GM23338 (cell line): Measurements from ENCODE around the gene HIBADH. TPM values are rescaled to one million over a fixed set of nuclear protein-coding genes. Genes with fewer than 3 reads are reported as not detected.

Experiments
- ATAC-seq: fragments of 200-7000 bp; cut with Tn5 transposase; 3 replicates; pipeline ENCODE4 v1.9.1; 2020
- DNase-seq: peaks from one replicate; pipeline ENCODE4 v3.0.0-alpha.2; 2015; ENCODE audit warnings: low spot score
- H2AFZ ChIP-seq: fragments of 200-600 bp; sonication (generic); 2 replicates; pipeline ENCODE4 v1.8.0; 2016; ENCODE audit warnings: antibody characterized with exemption, mild to moderate bottlenecking, moderate library complexity
- H3F3A ChIP-seq: fragments of 200-600 bp; sonication (generic); replicated peaks from 2 replicates; pipeline ENCODE4 v1.8.0; 2017; ENCODE audit warnings: antibody characterized with exemption, mixed run types, low read depth
- H3K27ac ChIP-seq: fragments of 200-600 bp; sonication (generic); 2 replicates; pipeline ENCODE4 v1.6.1; 2016; ENCODE audit warnings: low read depth
- H3K27me3 ChIP-seq: fragments of 200-600 bp; sonication (generic); 2 replicates; pipeline ENCODE4 v1.8.0; 2016; ENCODE audit warnings: mild to moderate bottlenecking, mixed run types, moderate library complexity; ENCODE audit not compliant: insufficient read depth
- H3K36me3 ChIP-seq: fragments of 200-600 bp; sonication (generic); 2 replicates; pipeline ENCODE4 v1.8.0; 2016; ENCODE audit warnings: mild to moderate bottlenecking; ENCODE audit not compliant: insufficient read depth
- H3K4me1 ChIP-seq: fragments of 200-600 bp; sonication (generic); 2 replicates; pipeline ENCODE4 v1.8.0; 2016; ENCODE audit warnings: mild to moderate bottlenecking, moderate library complexity; ENCODE audit not compliant: insufficient read depth
- H3K4me2 ChIP-seq: fragments of 200-600 bp; sonication (generic); 2 replicates; pipeline ENCODE4 v1.7.1; 2017; ENCODE audit warnings: mixed run types
- H3K4me3 ChIP-seq: fragments of 200-600 bp; sonication (generic); 2 replicates; pipeline ENCODE4 v1.6.1; 2016; ENCODE audit warnings: mixed run types
- H3K79me2 ChIP-seq: fragments of 200-600 bp; sonication (generic); replicated peaks from 2 replicates; pipeline ENCODE4 v1.8.0; 2017; ENCODE audit warnings: mild to moderate bottlenecking; ENCODE audit not compliant: insufficient read depth
- H3K9me2 ChIP-seq: fragments of 200-600 bp; sonication (generic); 2 replicates; pipeline ENCODE4 v1.8.0; 2017; ENCODE audit not compliant: insufficient read depth
- H4K20me1 ChIP-seq: fragments of 200-600 bp; sonication (generic); replicated peaks from 2 replicates; pipeline ENCODE4 v1.8.0; 2017; ENCODE audit warnings: mild to moderate bottlenecking; ENCODE audit not compliant: insufficient read depth
- H3K27ac Mint-ChIP-seq: 2 replicates; pipeline ENCODE4 v1.8.0; 2020; ENCODE audit warnings: inconsistent platforms, mild to moderate bottlenecking, moderate library complexity, mixed read lengths
- H3K27me3 Mint-ChIP-seq: 3 replicates; pipeline ENCODE4 v1.8.0; 2022; ENCODE audit warnings: low read depth, mild to moderate bottlenecking, moderate library complexity, mixed read lengths, inconsistent platforms; ENCODE audit not compliant: insufficient read depth, poor library complexity
- H3K36me3 Mint-ChIP-seq: 3 replicates; pipeline ENCODE4 v1.8.0; 2021; ENCODE audit warnings: low read depth, mild to moderate bottlenecking, inconsistent platforms, moderate library complexity, mixed read lengths
- H3K4me1 Mint-ChIP-seq: 3 replicates; pipeline ENCODE4 v1.8.0; 2020; ENCODE audit warnings: mild to moderate bottlenecking, inconsistent platforms, mixed read lengths
- H3K4me3 Mint-ChIP-seq: 3 replicates; pipeline ENCODE4 v1.8.0; 2021; ENCODE audit warnings: moderate library complexity, mild to moderate bottlenecking, inconsistent platforms, mixed read lengths
- H3K9me3 Mint-ChIP-seq: 3 replicates; pipeline ENCODE4 v1.8.0; 2020; ENCODE audit warnings: moderate library complexity, mild to moderate bottlenecking, inconsistent platforms, mixed read lengths
- CREB1 ChIP-seq: fragments of 250-450 bp; sonication (Bioruptor Pico); IDR thresholded peaks from 2 replicates; pipeline ENCODE4 v1.5.0; 2020; ENCODE audit warnings: low read depth, mild to moderate bottlenecking, moderate library complexity
- ETS1 ChIP-seq: IDR thresholded peaks from 2 replicates; pipeline ENCODE4 v1.6.1; 2016; ENCODE audit warnings: antibody characterized with exemption
- EZH2 ChIP-seq: fragments of 200-600 bp; sonication (generic); IDR thresholded peaks from one replicate; pipeline ENCODE4 v1.8.0; 2017; ENCODE audit warnings: antibody characterized with exemption, mild to moderate bottlenecking, low read depth; ENCODE audit not compliant: unreplicated experiment
- EZH2phosphoT487 ChIP-seq: fragments of 200-600 bp; sonication (generic); IDR thresholded peaks from one replicate; pipeline ENCODE4 v1.8.1; 2018; ENCODE audit warnings: antibody characterized with exemption; ENCODE audit not compliant: unreplicated experiment
- JUNB ChIP-seq: IDR thresholded peaks from one replicate; pipeline ENCODE4 v1.6.1; 2016; ENCODE audit warnings: antibody characterized with exemption; ENCODE audit not compliant: unreplicated experiment
- NANOG ChIP-seq: IDR thresholded peaks from 2 replicates; pipeline ENCODE4 v1.6.1; 2016; ENCODE audit warnings: antibody characterized with exemption, borderline replicate concordance
- POLR2AphosphoS5 ChIP-seq: IDR thresholded peaks from 2 replicates; pipeline ENCODE4 v1.6.1; 2016; ENCODE audit warnings: antibody characterized with exemption, low read depth
- STAT1 ChIP-seq: IDR thresholded peaks from one replicate; pipeline ENCODE4 v1.6.1; 2016; ENCODE audit warnings: antibody characterized with exemption; ENCODE audit not compliant: unreplicated experiment
- ZNF114 ChIP-seq: fragments of 250-450 bp; sonication (Bioruptor Pico); IDR thresholded peaks from 2 replicates; pipeline ENCODE4 v1.5.0; 2020; ENCODE audit warnings: mild to moderate bottlenecking, moderate library complexity
- ZNF331 ChIP-seq: fragments of 250-450 bp; sonication (Bioruptor Pico); IDR thresholded peaks from 2 replicates; pipeline ENCODE4 v1.5.0; 2020; ENCODE audit warnings: low read depth, mild to moderate bottlenecking, moderate library complexity
- polyA plus RNA-seq: library from polyadenylated mRNA; unstranded; fragments of >200 nt; fragmentation: Nextera tagmentation; extraction: Ambion mirVana; gene quantifications from 2 replicates; pipeline ENCODE4 v1.2.1, GENCODE V29; 2016
- total RNA-seq: library from RNA; depleted of rRNA; stranded (reverse); fragments of >200 nt; shearing (Covaris generic); gene quantifications from 2 replicates; pipeline ENCODE4 v1.2.3, GENCODE V29; 2014
- TF ChIP-seq, protein P1 (sequence below), 2 experiments: fragments of 200-600 bp in 1 of 2; sonication (generic) in 1 of 2; conservative IDR thresholded peaks; 2 replicates each; pipeline versions ENCODE4 v1.5.1 to v1.6.1; 2016 to 2017; ENCODE audit warnings: antibody characterized with exemption in 2 of 2, low read depth in 2 of 2, mild to moderate bottlenecking in 2 of 2, moderate library complexity in 1 of 2
- TF ChIP-seq, protein P2 (sequence below): fragments of 250-450 bp; sonication (Bioruptor Pico); IDR thresholded peaks from 2 replicates; pipeline ENCODE4 v1.5.0; 2020; ENCODE audit warnings: mild to moderate bottlenecking, moderate library complexity
- TF ChIP-seq, protein P3 (sequence below): IDR thresholded peaks from one replicate; pipeline ENCODE4 v1.6.1; 2018; ENCODE audit warnings: antibody characterized with exemption; ENCODE audit not compliant: unreplicated experiment

HIBADH gene
- total and polyA plus RNA-seq, 2 experiments from 2014 or later = 31.3 to 57.0 TPM

- H3F3A ChIP-seq = no peaks in the 10 kb centered on the region
- no peak overlapping the region for H2AFZ ChIP-seq
- H3K4me1 ChIP-seq = no peaks in the 10 kb centered on the region
- no peaks in the 10 kb centered on the region for H3K36me3 ChIP-seq
- Mint-ChIP-seq H3K27me3 (peaks cover 2% of the 10 kb centered on the region), H3K27ac (no peak overlapping the region), H3K4me3 (no peak overlapping the region), H3K4me1 (no peaks in the 10 kb centered on the region), H3K36me3 (no peaks in the 10 kb centered on the region), H3K9me3 (no peaks in the 10 kb centered on the region)
- DNase-seq = no peak
- H3K4me2 ChIP-seq = no peak overlapping the region
- ATAC-seq = no peak
- H3K27me3 ChIP-seq = no peaks in the 10 kb centered on the region
- H3K27ac ChIP-seq = no peak overlapping the region
- H3K4me3 ChIP-seq = no peak overlapping the region
- no peak for TF ChIP-seq EZH2phosphoT487
- no peak for TF ChIP-seq EZH2
- TF ChIP-seq POLR2AphosphoS5 = no peak
- TF ChIP-seq, protein P1, sequence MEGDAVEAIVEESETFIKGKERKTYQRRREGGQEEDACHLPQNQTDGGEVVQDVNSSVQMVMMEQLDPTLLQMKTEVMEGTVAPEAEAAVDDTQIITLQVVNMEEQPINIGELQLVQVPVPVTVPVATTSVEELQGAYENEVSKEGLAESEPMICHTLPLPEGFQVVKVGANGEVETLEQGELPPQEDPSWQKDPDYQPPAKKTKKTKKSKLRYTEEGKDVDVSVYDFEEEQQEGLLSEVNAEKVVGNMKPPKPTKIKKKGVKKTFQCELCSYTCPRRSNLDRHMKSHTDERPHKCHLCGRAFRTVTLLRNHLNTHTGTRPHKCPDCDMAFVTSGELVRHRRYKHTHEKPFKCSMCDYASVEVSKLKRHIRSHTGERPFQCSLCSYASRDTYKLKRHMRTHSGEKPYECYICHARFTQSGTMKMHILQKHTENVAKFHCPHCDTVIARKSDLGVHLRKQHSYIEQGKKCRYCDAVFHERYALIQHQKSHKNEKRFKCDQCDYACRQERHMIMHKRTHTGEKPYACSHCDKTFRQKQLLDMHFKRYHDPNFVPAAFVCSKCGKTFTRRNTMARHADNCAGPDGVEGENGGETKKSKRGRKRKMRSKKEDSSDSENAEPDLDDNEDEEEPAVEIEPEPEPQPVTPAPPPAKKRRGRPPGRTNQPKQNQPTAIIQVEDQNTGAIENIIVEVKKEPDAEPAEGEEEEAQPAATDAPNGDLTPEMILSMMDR (conservative IDR thresholded peaks at IDR 0.05; ENCODE audit: low read depth in 2 of 2) = no peak
- TF ChIP-seq, protein P2, sequence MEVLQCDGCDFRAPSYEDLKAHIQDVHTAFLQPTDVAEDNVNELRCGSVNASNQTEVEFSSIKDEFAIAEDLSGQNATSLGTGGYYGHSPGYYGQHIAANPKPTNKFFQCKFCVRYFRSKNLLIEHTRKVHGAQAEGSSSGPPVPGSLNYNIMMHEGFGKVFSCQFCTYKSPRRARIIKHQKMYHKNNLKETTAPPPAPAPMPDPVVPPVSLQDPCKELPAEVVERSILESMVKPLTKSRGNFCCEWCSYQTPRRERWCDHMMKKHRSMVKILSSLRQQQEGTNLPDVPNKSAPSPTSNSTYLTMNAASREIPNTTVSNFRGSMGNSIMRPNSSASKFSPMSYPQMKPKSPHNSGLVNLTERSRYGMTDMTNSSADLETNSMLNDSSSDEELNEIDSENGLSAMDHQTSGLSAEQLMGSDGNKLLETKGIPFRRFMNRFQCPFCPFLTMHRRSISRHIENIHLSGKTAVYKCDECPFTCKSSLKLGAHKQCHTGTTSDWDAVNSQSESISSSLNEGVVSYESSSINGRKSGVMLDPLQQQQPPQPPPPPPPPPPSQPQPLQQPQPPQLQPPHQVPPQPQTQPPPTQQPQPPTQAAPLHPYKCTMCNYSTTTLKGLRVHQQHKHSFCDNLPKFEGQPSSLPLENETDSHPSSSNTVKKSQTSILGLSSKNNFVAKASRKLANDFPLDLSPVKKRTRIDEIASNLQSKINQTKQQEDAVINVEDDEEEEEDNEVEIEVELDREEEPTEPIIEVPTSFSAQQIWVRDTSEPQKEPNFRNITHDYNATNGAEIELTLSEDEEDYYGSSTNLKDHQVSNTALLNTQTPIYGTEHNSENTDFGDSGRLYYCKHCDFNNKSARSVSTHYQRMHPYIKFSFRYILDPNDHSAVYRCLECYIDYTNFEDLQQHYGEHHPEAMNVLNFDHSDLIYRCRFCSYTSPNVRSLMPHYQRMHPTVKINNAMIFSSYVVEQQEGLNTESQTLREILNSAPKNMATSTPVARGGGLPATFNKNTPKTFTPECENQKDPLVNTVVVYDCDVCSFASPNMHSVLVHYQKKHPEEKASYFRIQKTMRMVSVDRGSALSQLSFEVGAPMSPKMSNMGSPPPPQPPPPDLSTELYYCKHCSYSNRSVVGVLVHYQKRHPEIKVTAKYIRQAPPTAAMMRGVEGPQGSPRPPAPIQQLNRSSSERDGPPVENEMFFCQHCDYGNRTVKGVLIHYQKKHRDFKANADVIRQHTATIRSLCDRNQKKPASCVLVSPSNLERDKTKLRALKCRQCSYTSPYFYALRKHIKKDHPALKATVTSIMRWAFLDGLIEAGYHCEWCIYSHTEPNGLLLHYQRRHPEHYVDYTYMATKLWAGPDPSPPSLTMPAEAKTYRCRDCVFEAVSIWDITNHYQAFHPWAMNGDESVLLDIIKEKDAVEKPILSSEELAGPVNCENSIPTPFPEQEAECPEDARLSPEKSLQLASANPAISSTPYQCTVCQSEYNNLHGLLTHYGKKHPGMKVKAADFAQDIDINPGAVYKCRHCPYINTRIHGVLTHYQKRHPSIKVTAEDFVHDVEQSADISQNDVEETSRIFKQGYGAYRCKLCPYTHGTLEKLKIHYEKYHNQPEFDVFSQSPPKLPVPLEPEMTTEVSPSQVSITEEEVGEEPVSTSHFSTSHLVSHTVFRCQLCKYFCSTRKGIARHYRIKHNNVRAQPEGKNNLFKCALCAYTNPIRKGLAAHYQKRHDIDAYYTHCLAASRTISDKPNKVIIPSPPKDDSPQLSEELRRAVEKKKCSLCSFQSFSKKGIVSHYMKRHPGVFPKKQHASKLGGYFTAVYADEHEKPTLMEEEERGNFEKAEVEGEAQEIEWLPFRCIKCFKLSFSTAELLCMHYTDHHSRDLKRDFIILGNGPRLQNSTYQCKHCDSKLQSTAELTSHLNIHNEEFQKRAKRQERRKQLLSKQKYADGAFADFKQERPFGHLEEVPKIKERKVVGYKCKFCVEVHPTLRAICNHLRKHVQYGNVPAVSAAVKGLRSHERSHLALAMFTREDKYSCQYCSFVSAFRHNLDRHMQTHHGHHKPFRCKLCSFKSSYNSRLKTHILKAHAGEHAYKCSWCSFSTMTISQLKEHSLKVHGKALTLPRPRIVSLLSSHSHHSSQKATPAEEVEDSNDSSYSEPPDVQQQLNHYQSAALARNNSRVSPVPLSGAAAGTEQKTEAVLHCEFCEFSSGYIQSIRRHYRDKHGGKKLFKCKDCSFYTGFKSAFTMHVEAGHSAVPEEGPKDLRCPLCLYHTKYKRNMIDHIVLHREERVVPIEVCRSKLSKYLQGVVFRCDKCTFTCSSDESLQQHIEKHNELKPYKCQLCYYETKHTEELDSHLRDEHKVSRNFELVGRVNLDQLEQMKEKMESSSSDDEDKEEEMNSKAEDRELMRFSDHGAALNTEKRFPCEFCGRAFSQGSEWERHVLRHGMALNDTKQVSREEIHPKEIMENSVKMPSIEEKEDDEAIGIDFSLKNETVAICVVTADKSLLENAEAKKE = no peak
- no peak for TF ChIP-seq STAT1
- TF ChIP-seq ZNF114 (CRISPR knock-in tag) = no peak
- no peak for TF ChIP-seq ETS1
- no peak for TF ChIP-seq CREB1 (CRISPR knock-in tag)
- TF ChIP-seq JUNB = no peak
- TF ChIP-seq NANOG = no peak
- TF ChIP-seq, protein P3, sequence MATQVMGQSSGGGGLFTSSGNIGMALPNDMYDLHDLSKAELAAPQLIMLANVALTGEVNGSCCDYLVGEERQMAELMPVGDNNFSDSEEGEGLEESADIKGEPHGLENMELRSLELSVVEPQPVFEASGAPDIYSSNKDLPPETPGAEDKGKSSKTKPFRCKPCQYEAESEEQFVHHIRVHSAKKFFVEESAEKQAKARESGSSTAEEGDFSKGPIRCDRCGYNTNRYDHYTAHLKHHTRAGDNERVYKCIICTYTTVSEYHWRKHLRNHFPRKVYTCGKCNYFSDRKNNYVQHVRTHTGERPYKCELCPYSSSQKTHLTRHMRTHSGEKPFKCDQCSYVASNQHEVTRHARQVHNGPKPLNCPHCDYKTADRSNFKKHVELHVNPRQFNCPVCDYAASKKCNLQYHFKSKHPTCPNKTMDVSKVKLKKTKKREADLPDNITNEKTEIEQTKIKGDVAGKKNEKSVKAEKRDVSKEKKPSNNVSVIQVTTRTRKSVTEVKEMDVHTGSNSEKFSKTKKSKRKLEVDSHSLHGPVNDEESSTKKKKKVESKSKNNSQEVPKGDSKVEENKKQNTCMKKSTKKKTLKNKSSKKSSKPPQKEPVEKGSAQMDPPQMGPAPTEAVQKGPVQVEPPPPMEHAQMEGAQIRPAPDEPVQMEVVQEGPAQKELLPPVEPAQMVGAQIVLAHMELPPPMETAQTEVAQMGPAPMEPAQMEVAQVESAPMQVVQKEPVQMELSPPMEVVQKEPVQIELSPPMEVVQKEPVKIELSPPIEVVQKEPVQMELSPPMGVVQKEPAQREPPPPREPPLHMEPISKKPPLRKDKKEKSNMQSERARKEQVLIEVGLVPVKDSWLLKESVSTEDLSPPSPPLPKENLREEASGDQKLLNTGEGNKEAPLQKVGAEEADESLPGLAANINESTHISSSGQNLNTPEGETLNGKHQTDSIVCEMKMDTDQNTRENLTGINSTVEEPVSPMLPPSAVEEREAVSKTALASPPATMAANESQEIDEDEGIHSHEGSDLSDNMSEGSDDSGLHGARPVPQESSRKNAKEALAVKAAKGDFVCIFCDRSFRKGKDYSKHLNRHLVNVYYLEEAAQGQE = no peak
- TF ChIP-seq ZNF331 = no peak
- H3K79me2 ChIP-seq = no peaks in the 10 kb centered on the region
- H4K20me1 ChIP-seq = no peaks in the 10 kb centered on the region
- H3K9me2 ChIP-seq = no peaks in the 10 kb centered on the region
Measured at GRCh38 chr7:27699751-27700150, 37.1 kb upstream of the HIBADH start.
